ENCODE measurements around the gene CYP26B1.

CYP26B1 gene, protein sequence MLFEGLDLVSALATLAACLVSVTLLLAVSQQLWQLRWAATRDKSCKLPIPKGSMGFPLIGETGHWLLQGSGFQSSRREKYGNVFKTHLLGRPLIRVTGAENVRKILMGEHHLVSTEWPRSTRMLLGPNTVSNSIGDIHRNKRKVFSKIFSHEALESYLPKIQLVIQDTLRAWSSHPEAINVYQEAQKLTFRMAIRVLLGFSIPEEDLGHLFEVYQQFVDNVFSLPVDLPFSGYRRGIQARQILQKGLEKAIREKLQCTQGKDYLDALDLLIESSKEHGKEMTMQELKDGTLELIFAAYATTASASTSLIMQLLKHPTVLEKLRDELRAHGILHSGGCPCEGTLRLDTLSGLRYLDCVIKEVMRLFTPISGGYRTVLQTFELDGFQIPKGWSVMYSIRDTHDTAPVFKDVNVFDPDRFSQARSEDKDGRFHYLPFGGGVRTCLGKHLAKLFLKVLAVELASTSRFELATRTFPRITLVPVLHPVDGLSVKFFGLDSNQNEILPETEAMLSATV

GRCh38 chr2:72147303-72147971 lies at the start of gene CYP26B1:
CYP26B1 (minus strand) TSS chr2:72147862; CDS start chr2:72147834, 28 bp downstream.
- Mint-ChIP-seq H3K4me1 (peaks cover 47% of the 10 kb centered on the region), H3K36me3 (no peaks in the 10 kb centered on the region), H3K27ac (no peak within 1 kb of the TSS), H3K4me3 (peak within 1 kb of the TSS; percentile 70), H3K9me3 (no peaks in the 10 kb centered on the region)
- no peak for ATAC-seq
- peak in 1 of 2 donors; percentile 49 for DNase-seq (ENCODE audit: low spot score in 2 of 2)

DNA sequence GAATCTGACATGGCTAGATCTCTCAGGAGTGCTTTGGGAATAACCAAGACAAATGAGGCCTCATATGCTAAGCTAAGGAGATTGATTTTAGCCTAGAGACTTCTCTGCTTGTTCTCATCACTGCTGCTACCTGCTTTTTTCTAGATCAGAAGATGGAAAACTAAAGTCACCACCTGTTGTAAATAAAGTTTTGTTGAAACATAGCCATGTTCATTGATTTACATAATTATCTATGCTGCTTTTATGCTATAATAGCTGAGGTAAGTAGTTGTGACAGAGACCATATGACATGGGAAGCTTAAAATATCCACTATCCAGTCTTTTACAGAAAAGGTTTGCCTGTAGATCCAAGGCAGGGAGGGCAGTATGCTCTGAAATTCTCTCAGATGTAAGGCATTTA lies 46.1 kb upstream of the CYP26B1 start:
- ATAC-seq (no peak), DNase-seq (ENCODE audit: low spot score in 2 of 2) (no peak)
- Mint-ChIP-seq H3K4me3 (no peak overlapping the region), H3K27ac (no peak overlapping the region), H3K4me1 (no peaks in the 10 kb centered on the region), H3K9me3 (peaks cover 3% of the 10 kb centered on the region), H3K36me3 (no peaks in the 10 kb centered on the region)

GRCh38 chr2:72191441-72191840 lies 43.8 kb upstream of the CYP26B1 start:
- Mint-ChIP-seq H3K9me3 (peaks cover 3% of the 10 kb centered on the region), H3K4me1 (no peaks in the 10 kb centered on the region), H3K36me3 (no peaks in the 10 kb centered on the region), H3K27ac (no peak overlapping the region), H3K4me3 (no peak overlapping the region)
- DNase-seq (ENCODE audit: low spot score in 2 of 2) (no peak), ATAC-seq (no peak)

DNA sequence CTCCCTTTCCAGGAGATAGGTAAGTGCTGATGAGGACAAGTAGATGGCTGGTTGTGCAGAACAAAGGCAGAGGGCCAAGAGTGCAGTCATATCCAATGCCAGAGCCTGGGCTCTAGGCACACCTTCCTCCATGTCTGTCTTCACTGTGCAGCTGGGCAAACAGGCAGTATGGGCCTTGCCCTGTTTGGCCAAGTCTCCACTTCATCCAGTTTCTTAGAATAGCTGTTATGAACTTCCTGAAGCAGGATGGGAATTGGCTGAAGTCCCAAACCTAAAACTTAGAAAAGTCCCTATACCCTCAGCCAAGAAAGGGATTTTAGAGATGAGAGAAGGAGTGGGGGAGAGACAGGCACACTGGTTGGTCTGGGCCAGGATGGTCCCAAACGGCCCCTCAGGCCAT lies 37.5 kb upstream of the CYP26B1 start:
- no peak for ATAC-seq
- no peaks in the 10 kb centered on the region for H3K4me1 Mint-ChIP-seq
- H3K9me3 Mint-ChIP-seq = no peaks in the 10 kb centered on the region
- no peaks in the 10 kb centered on the region for H3K36me3 Mint-ChIP-seq
- no peak for DNase-seq (ENCODE audit: low spot score in 2 of 2)
- H3K27ac Mint-ChIP-seq = no peak overlapping the region
- no peak overlapping the region for H3K4me3 Mint-ChIP-seq

- no peak overlapping the region for H3K27ac Mint-ChIP-seq
- no peak overlapping the region for H3K4me3 Mint-ChIP-seq
- no peaks in the 10 kb centered on the region for H3K4me1 Mint-ChIP-seq
- H3K36me3 Mint-ChIP-seq = no peaks in the 10 kb centered on the region
- no peak for ATAC-seq
- H3K9me3 Mint-ChIP-seq = no peaks in the 10 kb centered on the region
- DNase-seq (ENCODE audit: low spot score in 2 of 2) = no peak
Measured at GRCh38 chr2:72183466-72183865, 35.8 kb upstream of the CYP26B1 start.

GRCh38 chr2:72183016-72183415 lies 35.4 kb upstream of the CYP26B1 start:
- no peaks in the 10 kb centered on the region for H3K4me1 Mint-ChIP-seq

DNA sequence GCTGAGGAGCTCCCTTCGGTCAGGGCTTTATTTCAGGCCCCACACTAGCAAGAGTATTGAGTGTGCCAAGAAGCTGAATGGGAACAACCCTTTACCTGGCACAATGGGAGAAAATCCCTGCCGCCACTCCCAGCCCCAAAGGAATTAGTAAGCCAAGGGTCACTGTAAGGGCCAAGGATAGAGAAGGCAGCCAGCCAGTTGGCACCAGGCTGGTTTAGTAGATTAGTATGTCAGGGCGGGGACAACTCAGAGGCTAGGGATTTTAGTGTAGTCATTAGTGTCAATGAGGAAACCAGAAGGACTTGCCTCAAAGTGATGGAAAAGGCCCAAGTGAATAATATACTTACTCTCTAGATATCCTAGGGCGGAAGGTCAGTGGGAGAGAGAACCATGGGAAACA lies 34.9 kb upstream of the CYP26B1 start:
- DNase-seq (ENCODE audit: low spot score in 2 of 2) = no peak
- Mint-ChIP-seq H3K4me1 (no peaks in the 10 kb centered on the region), H3K36me3 (no peaks in the 10 kb centered on the region), H3K9me3 (no peaks in the 10 kb centered on the region), H3K4me3 (no peak overlapping the region), H3K27ac (no peak overlapping the region)
- no peak for ATAC-seq

More at GRCh38 chr2:72183016-72183415, 35.4 kb upstream of the CYP26B1 start:
- no peak for ATAC-seq
- DNase-seq (ENCODE audit: low spot score in 2 of 2) = no peak
- H3K27ac Mint-ChIP-seq = no peak overlapping the region
- no peaks in the 10 kb centered on the region for H3K9me3 Mint-ChIP-seq
- H3K36me3 Mint-ChIP-seq = no peaks in the 10 kb centered on the region
- no peak overlapping the region for H3K4me3 Mint-ChIP-seq

GRCh38 chr2:72181616-72182015 lies 34.0 kb upstream of the CYP26B1 start:
- H3K4me3 Mint-ChIP-seq = no peak overlapping the region
- no peak for ATAC-seq
- H3K27ac Mint-ChIP-seq = no peak overlapping the region
- DNase-seq (ENCODE audit: low spot score in 2 of 2) = no peak
- H3K9me3 Mint-ChIP-seq = no peaks in the 10 kb centered on the region
- H3K36me3 Mint-ChIP-seq = no peaks in the 10 kb centered on the region
- no peaks in the 10 kb centered on the region for H3K4me1 Mint-ChIP-seq

- Mint-ChIP-seq H3K4me1 (no peaks in the 10 kb centered on the region), H3K27ac (no peak overlapping the region), H3K9me3 (no peaks in the 10 kb centered on the region), H3K36me3 (no peaks in the 10 kb centered on the region), H3K4me3 (no peak overlapping the region)
- no peak for ATAC-seq
- DNase-seq (ENCODE audit: low spot score in 2 of 2) = no peak
Measured at GRCh38 chr2:72180351-72180750, 32.7 kb upstream of the CYP26B1 start.

GRCh38 chr2:72178551-72178950 lies 30.9 kb upstream of the CYP26B1 start:
- peaks cover 10% of the 10 kb centered on the region for H3K4me1 Mint-ChIP-seq

DNA sequence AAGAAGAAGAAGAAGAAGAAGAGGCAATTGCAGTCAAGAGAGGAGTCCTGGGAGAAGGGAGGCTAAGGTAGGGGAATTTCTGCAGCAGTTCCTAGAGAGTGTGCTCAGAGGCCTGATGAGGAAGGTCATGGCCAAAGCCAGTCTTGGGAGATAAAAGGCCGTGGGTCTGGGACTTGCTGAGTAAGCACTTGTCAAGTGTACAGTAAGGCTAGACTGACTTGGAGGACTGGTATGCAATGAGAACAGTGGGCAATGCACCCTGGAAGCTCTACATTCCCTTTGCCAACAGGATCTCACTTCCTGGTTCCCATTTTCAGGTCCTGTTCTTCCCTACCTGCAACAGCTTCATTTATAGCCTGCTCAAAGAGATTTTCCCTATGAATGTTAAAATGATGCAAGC lies 28.6 kb upstream of the CYP26B1 start:
- ATAC-seq = no peak
- Mint-ChIP-seq H3K4me3 (no peak overlapping the region), H3K36me3 (no peaks in the 10 kb centered on the region), H3K9me3 (no peaks in the 10 kb centered on the region), H3K27ac (no peak overlapping the region), H3K4me1 (peaks cover 21% of the 10 kb centered on the region)
- peak in 1 of 2 donors; percentile 23 for DNase-seq (ENCODE audit: low spot score in 2 of 2)

More at GRCh38 chr2:72178551-72178950, 30.9 kb upstream of the CYP26B1 start:
- ATAC-seq (no peak), DNase-seq (ENCODE audit: low spot score in 2 of 2) (no peak)
- H3K27ac Mint-ChIP-seq = no peak overlapping the region
- H3K4me3 Mint-ChIP-seq = no peak overlapping the region
- no peaks in the 10 kb centered on the region for H3K36me3 Mint-ChIP-seq
- H3K9me3 Mint-ChIP-seq = no peaks in the 10 kb centered on the region

GRCh38 chr2:72175636-72176035 lies 28.0 kb upstream of the CYP26B1 start:
- DNase-seq (ENCODE audit: low spot score in 2 of 2) = peak in 1 of 2 donors; percentile 32
- Mint-ChIP-seq H3K4me1 (peaks cover 21% of the 10 kb centered on the region), H3K4me3 (no peak overlapping the region), H3K9me3 (no peaks in the 10 kb centered on the region), H3K36me3 (no peaks in the 10 kb centered on the region), H3K27ac (no peak overlapping the region)
- no peak for ATAC-seq

GRCh38 chr2:72173640-72174321 lies 26.1 kb upstream of the CYP26B1 start:
- H3K9me3 Mint-ChIP-seq = no peaks in the 10 kb centered on the region
- H3K36me3 Mint-ChIP-seq = no peaks in the 10 kb centered on the region
- peaks cover 21% of the 10 kb centered on the region for H3K4me1 Mint-ChIP-seq
- ATAC-seq = peak; percentile 33
- H3K4me3 Mint-ChIP-seq = no peak overlapping the region
- peak in 1 of 2 donors; percentile 41 for DNase-seq (ENCODE audit: low spot score in 2 of 2)
- peak overlapping the region; percentile 44 for H3K27ac Mint-ChIP-seq

DNA sequence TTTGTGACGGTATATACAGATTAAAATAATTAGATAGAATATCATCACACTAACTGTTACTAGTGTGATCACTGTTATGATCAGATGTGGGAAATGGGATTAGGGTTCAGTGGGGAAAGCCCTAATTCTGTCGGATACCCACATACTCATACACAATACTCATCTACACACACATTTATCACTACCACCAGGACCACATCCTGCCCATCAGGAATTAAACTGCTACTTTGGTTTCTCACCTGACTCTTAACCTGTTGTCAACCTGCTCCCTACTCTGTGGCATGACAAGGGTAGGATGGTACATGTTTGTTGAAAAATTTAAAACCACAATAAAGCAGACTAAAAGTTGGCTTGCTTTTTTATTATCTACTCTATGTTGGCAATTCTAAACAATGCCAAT lies 24.8 kb upstream of the CYP26B1 start:
- H3K4me3 Mint-ChIP-seq = no peak overlapping the region
- H3K4me1 Mint-ChIP-seq = peaks cover 21% of the 10 kb centered on the region
- no peaks in the 10 kb centered on the region for H3K36me3 Mint-ChIP-seq
- no peaks in the 10 kb centered on the region for H3K9me3 Mint-ChIP-seq
- DNase-seq (ENCODE audit: low spot score in 2 of 2) (no peak), ATAC-seq (peak; percentile 73)
- H3K27ac Mint-ChIP-seq = no peak overlapping the region

DNA sequence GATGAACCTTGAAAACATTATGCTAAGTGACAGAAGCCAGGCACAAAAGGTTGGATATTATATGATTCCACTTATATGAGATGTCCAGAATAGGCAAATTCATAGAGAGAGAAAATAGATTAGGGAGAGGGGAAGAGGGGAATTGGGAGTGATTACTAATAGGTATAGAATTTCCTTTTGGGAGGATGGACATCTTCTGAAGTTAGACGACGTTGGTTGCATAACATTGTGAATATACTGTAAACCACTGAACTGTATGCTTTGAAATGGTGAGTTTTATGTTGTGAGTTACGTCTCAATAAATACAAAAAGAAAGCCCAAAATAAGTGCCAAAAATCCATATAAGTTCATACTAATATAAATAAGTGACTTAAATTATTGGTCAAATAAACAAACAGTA lies 18.6 kb upstream of the CYP26B1 start:
- Mint-ChIP-seq H3K4me1 (no peaks in the 10 kb centered on the region), H3K9me3 (no peaks in the 10 kb centered on the region), H3K4me3 (no peak overlapping the region), H3K27ac (no peak overlapping the region), H3K36me3 (no peaks in the 10 kb centered on the region)
- ATAC-seq (no peak), DNase-seq (ENCODE audit: low spot score in 2 of 2) (no peak)
